ENCODE data around the gene MYD88. TPM values are rescaled to one million over a fixed set of nuclear protein-coding genes. Genes with fewer than 3 reads are reported as not detected.
A peak's percentile ranks its signal among the peaks of the same experiment; 100 is the strongest.

The MYD88 gene
- total and polyA plus RNA-seq, 9 of the 15 experiments (the other 6 are each of a cell fraction or from before 2014, with no cell fraction given), result 3.2 to 47.3 (median 27.6) TPM

- peak in 1 of 2 experiments; percentile 36; a peak in 1 of 4 replicates for TF ChIP-seq HDAC1 (IDR thresholded peaks at IDR 0.05)
- 0 out of 2 replicates have a peak, but pooled peaks have one; percentile 33 for TF ChIP-seq DMBX1 (CRISPR knock-in tag; IDR thresholded peaks at IDR 0.05; ENCODE audit: borderline replicate concordance)
- TF ChIP-seq TRIM24 (IDR thresholded peaks at IDR 0.05), result peak in 1 of 2 experiments; percentile 23; a peak in 1 of 4 replicates
- peak; percentile 32; the same call in 1 of the 2 replicates for TF ChIP-seq ZNF395 (CRISPR knock-in tag; IDR thresholded peaks at IDR 0.05)
- TF ChIP-seq ZBTB49 (CRISPR knock-in tag; IDR thresholded peaks at IDR 0.05; ENCODE audit: borderline replicate concordance), result 0 out of 2 replicates have a peak, but pooled peaks have one; percentile 77
- no peak for TF ChIP-seq MCM5 (IDR thresholded peaks at IDR 0.05; ENCODE audit: low read depth)
- TF ChIP-seq TAF9B (IDR thresholded peaks at IDR 0.05; ENCODE audit: partially characterized antibody), result peak; percentile 71
- 0 out of 2 replicates have a peak, but pooled peaks have one; percentile 8 for TF ChIP-seq ZNF668 (CRISPR knock-in tag; IDR thresholded peaks at IDR 0.05)
- TF ChIP-seq KDM2B (CRISPR knock-in tag; IDR thresholded peaks at IDR 0.05), result peak; percentile 35; the same call in 1 of the 2 replicates
- TF ChIP-seq, protein P1, sequence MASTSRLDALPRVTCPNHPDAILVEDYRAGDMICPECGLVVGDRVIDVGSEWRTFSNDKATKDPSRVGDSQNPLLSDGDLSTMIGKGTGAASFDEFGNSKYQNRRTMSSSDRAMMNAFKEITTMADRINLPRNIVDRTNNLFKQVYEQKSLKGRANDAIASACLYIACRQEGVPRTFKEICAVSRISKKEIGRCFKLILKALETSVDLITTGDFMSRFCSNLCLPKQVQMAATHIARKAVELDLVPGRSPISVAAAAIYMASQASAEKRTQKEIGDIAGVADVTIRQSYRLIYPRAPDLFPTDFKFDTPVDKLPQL (IDR thresholded peaks at IDR 0.05; ENCODE audit: extremely low read depth, insufficient read length), result no peak
- 0 out of 2 replicates have a peak, but pooled peaks have one; percentile 14 for TF ChIP-seq CHD2 (IDR thresholded peaks at IDR 0.05; ENCODE audit: low read depth, low read length)
- TF ChIP-seq ZNF12 (CRISPR knock-in tag; IDR thresholded peaks at IDR 0.05), result 0 out of 2 replicates have a peak, but pooled peaks have one; percentile 18
- peak; percentile 56 for TF ChIP-seq ZFX (CRISPR knock-in tag; IDR thresholded peaks at IDR 0.05)
- TF ChIP-seq CC2D1A (IDR thresholded peaks at IDR 0.05), result 0 out of 2 replicates have a peak, but pooled peaks have one; percentile 18
- 0 out of 4 replicates have a peak, but pooled peaks of 1 of the 2 experiments have one; percentile 63 for TF ChIP-seq UBTF (IDR thresholded peaks at IDR 0.05; ENCODE audit: borderline replicate concordance in 1 of 2, low read depth in 2 of 2, low read length in 2 of 2)
- peak; percentile 20; the same call in 1 of the 2 replicates for TF ChIP-seq ARID1B (IDR thresholded peaks at IDR 0.05)
- TF ChIP-seq DIDO1 (tag; IDR thresholded peaks at IDR 0.05; ENCODE audit: low read depth), result no peak
- TF ChIP-seq NFIC (IDR thresholded peaks at IDR 0.05), result peak; percentile 95
- TF ChIP-seq ZBED1 (IDR thresholded peaks at IDR 0.05), result 0 out of 2 replicates have a peak, but pooled peaks have one; percentile 17
- TF ChIP-seq ZNF347 (CRISPR knock-in tag; IDR thresholded peaks at IDR 0.05; ENCODE audit: low read depth), result no peak
- TF ChIP-seq NFATC3 (IDR thresholded peaks at IDR 0.05), result 0 out of 2 replicates have a peak, but pooled peaks have one; percentile 22
- no peak for TF ChIP-seq E2F4 (CRISPR knock-in tag; IDR thresholded peaks at IDR 0.05; ENCODE audit: low read depth)
- TF ChIP-seq ZSCAN29 (IDR thresholded peaks at IDR 0.05), result no peak
These were observed 26.1 kb downstream of the MYD88 start (continued) for GRCh38 chr3:38164643-38164951.
